Nephron progenitor cell (in vitro differentiated cells): ENCODE results near the gene SGSH.

Experiments used
- DNase-seq: peaks from one replicate; pipeline ENCODE4 v3.0.0; 2021
- H3K27ac Mint-ChIP-seq: 2 replicates; pipeline ENCODE4 v1.8.0; 2021; ENCODE audit warnings: mild to moderate bottlenecking, moderate library complexity, mixed read lengths
- H3K27me3 Mint-ChIP-seq: 2 replicates; pipeline ENCODE4 v1.8.0; 2021; ENCODE audit warnings: mild to moderate bottlenecking, low read depth, mixed read lengths; ENCODE audit not compliant: poor library complexity
- H3K36me3 Mint-ChIP-seq: 2 replicates; pipeline ENCODE4 v1.8.0; 2021; ENCODE audit warnings: low read depth, mixed read lengths
- H3K4me1 Mint-ChIP-seq: 2 replicates; pipeline ENCODE4 v1.8.0; 2021; ENCODE audit warnings: mixed read lengths
- H3K4me3 Mint-ChIP-seq: 2 replicates; pipeline ENCODE4 v1.8.0; 2021; ENCODE audit warnings: mild to moderate bottlenecking, moderate library complexity, mixed read lengths
- H3K9me3 Mint-ChIP-seq: 2 replicates; pipeline ENCODE4 v1.8.0; 2021; ENCODE audit warnings: mild to moderate bottlenecking, moderate library complexity, mixed read lengths
- CTCF ChIP-seq: fragments of 200-600 bp; sonication (generic); IDR thresholded peaks from 2 replicates; pipeline ENCODE4 v1.5.0; 2021; ENCODE audit warnings: antibody characterized with exemption

The SGSH gene

GRCh38 chr17:80213643-80213975, 6.5 kb downstream of the SGSH start:
- TF ChIP-seq CTCF = no peak
- DNase-seq = no peak
- no peaks in the 10 kb centered on the region for H3K27me3 Mint-ChIP-seq
- no peaks in the 10 kb centered on the region for H3K9me3 Mint-ChIP-seq
- H3K4me1 Mint-ChIP-seq = peaks cover 2% of the 10 kb centered on the region
- H3K4me3 Mint-ChIP-seq = no peak overlapping the region
- H3K27ac Mint-ChIP-seq = no peak overlapping the region
- peaks cover 21% of the 10 kb centered on the region for H3K36me3 Mint-ChIP-seq

GRCh38 chr17:80212962-80213642, 7.0 kb downstream of the SGSH start:
- H3K27me3 Mint-ChIP-seq = no peaks in the 10 kb centered on the region
- TF ChIP-seq CTCF = no peak
- H3K4me3 Mint-ChIP-seq = no peak overlapping the region
- no peak for DNase-seq
- H3K4me1 Mint-ChIP-seq = no peaks in the 10 kb centered on the region
- no peaks in the 10 kb centered on the region for H3K9me3 Mint-ChIP-seq
- H3K27ac Mint-ChIP-seq = peak overlapping the region; percentile 54
- H3K36me3 Mint-ChIP-seq = peaks cover 21% of the 10 kb centered on the region

- TF ChIP-seq CTCF = no peak
- Mint-ChIP-seq H3K36me3 (peaks cover 23% of the 10 kb centered on the region), H3K27ac (no peak overlapping the region), H3K9me3 (no peaks in the 10 kb centered on the region), H3K4me1 (no peaks in the 10 kb centered on the region), H3K4me3 (no peak overlapping the region), H3K27me3 (no peaks in the 10 kb centered on the region)
- no peak for DNase-seq
These were observed 7.6 kb downstream of the SGSH start for GRCh38 chr17:80212511-80212910.

GRCh38 chr17:80212109-80212508, 8.0 kb downstream of the SGSH start:
- Mint-ChIP-seq H3K36me3 (peaks cover 26% of the 10 kb centered on the region), H3K9me3 (no peaks in the 10 kb centered on the region), H3K4me3 (no peak overlapping the region), H3K4me1 (no peaks in the 10 kb centered on the region), H3K27me3 (no peaks in the 10 kb centered on the region), H3K27ac (no peak overlapping the region)
- TF ChIP-seq CTCF = no peak
- no peak for DNase-seq

GRCh38 chr17:80210348-80211108, 9.6 kb downstream of the SGSH start:
- TF ChIP-seq CTCF = no peak
- Mint-ChIP-seq H3K4me3 (no peak overlapping the region), H3K27ac (no peak overlapping the region), H3K27me3 (no peaks in the 10 kb centered on the region), H3K9me3 (no peaks in the 10 kb centered on the region), H3K4me1 (no peaks in the 10 kb centered on the region), H3K36me3 (peaks cover 19% of the 10 kb centered on the region)
- no peak for DNase-seq

GRCh38 chr17:80209765-80210164, 10.4 kb downstream of the SGSH start:
- Mint-ChIP-seq H3K4me3 (no peak overlapping the region), H3K27ac (no peak overlapping the region), H3K4me1 (no peaks in the 10 kb centered on the region), H3K36me3 (peaks cover 19% of the 10 kb centered on the region), H3K9me3 (no peaks in the 10 kb centered on the region), H3K27me3 (no peaks in the 10 kb centered on the region)
- no peak for TF ChIP-seq CTCF
- DNase-seq = no peak
